Stimulated activated CD4-positive, alpha-beta T cell treated with anti-CD3 and anti-CD28 coated beads, Interleukin-1b, Interleukin-23, amount 100 ng/mL, for 48 hours (primary cell): ENCODE results near the gene C1orf105.
A peak's percentile ranks its signal among the peaks of the same experiment; 100 is the strongest.
"Not testable (repeated sequence)": the region's sequence is repeated elsewhere in the genome, so short reads cannot be mapped to it uniquely, and the experiment has no call there.

Experiments
- DNase-seq: peaks from one replicate; pipeline ENCODE4 v3.0.0-alpha.2; 2020

C1orf105 gene

GRCh38 chr1:172430128-172430454 is 9.6 kb downstream of the C1orf105 start:
- DNase-seq, result no peak

- no peak for DNase-seq
Measured at GRCh38 chr1:172431204-172431603, 10.7 kb downstream of the C1orf105 start.

- DNase-seq, result no peak
Measured at GRCh38 chr1:172431721-172432192, 11.3 kb downstream of the C1orf105 start.

- not testable (repeated sequence) for DNase-seq
Measured at GRCh38 chr1:172437183-172437582, 16.7 kb downstream of the C1orf105 start.

- DNase-seq, result no peak
Measured at GRCh38 chr1:172442404-172442803, 21.9 kb downstream of the C1orf105 start.

- no peak for DNase-seq
Measured at GRCh38 chr1:172442843-172443565, 22.5 kb downstream of the C1orf105 start.

GRCh38 chr1:172443666-172444453 is 23.4 kb downstream of the C1orf105 start, which contains the start of gene PIGC:
TSS of gene PIGC (minus strand) at chr1:172444069. CDS start at chr1:172442622, 1,447 bp downstream.
- peak; percentile 94 for DNase-seq

- DNase-seq, result no peak
Measured at GRCh38 chr1:172446547-172446946, 26.1 kb downstream of the C1orf105 start.

GRCh38 chr1:172447641-172448040 is 27.2 kb downstream of the C1orf105 start:
- no peak for DNase-seq

GRCh38 chr1:172448995-172449584 is 28.6 kb downstream of the C1orf105 start:
- peak; percentile 16 for DNase-seq

- DNase-seq, result no peak
Measured at GRCh38 chr1:172449585-172450523, 29.4 kb downstream of the C1orf105 start.

GRCh38 chr1:172450524-172450885 is 30.0 kb downstream of the C1orf105 start:
- DNase-seq, result no peak

GRCh38 chr1:172451002-172451443 is 30.5 kb downstream of the C1orf105 start:
- no peak for DNase-seq

GRCh38 chr1:172452536-172453152 is 32.2 kb downstream of the C1orf105 start:
- DNase-seq, result no peak

GRCh38 chr1:172453153-172453545 is 32.7 kb downstream of the C1orf105 start:
- no peak for DNase-seq

GRCh38 chr1:172453607-172454006 is 33.1 kb downstream of the C1orf105 start:
- no peak for DNase-seq

- DNase-seq, result no peak
Measured at GRCh38 chr1:172455451-172455850, 35.0 kb downstream of the C1orf105 start.

- no peak for DNase-seq
Measured at GRCh38 chr1:172456344-172456769, 35.9 kb downstream of the C1orf105 start.

GRCh38 chr1:172457479-172458130 is 37.1 kb downstream of the C1orf105 start:
- no peak for DNase-seq

GRCh38 chr1:172460177-172460576 is 39.7 kb downstream of the C1orf105 start:
- no peak for DNase-seq

- DNase-seq, result no peak
Measured at GRCh38 chr1:172460887-172461315, 40.4 kb downstream of the C1orf105 start.
